Tibial nerve (tissue), 4 donors: ENCODE data around the gene CAMK1D. TPM values are rescaled to one million over a fixed set of nuclear protein-coding genes. Genes with fewer than 3 reads are reported as not detected.

Experiments used
- DNase-seq, 2 donors: peaks; one replicate each; pipeline ENCODE4 v3.0.0-alpha.2; 2019; ENCODE audit warnings: low spot score in 2 of 2
- H3K27ac ChIP-seq, 4 donors: fragments of 200-600 bp; sonication (generic) in 3 of 4; one replicate each; pipeline ENCODE4 v1.5.1; 2017 to 2019; ENCODE audit warnings: mild to moderate bottlenecking in 1 of 4
- H3K27me3 ChIP-seq, 2 donors: fragments of 200-600 bp; sonication (generic) in 1 of 2; one replicate each; pipeline versions ENCODE4 v1.5.1 to v1.6.0; 2017 to 2019
- H3K36me3 ChIP-seq, 3 donors: fragments of 200-600 bp; sonication (generic); one replicate each; pipeline ENCODE4 v1.5.1; 2018 to 2019
- H3K4me1 ChIP-seq, 4 donors: fragments of 200-600 bp; sonication (generic) in 3 of 4; one replicate each; pipeline ENCODE4 v1.5.1; 2017 to 2019
- H3K4me3 ChIP-seq, 4 donors: fragments of 200-600 bp; sonication (generic) in 3 of 4; one replicate each; pipeline ENCODE4 v1.5.1; 2017 to 2019; ENCODE audit warnings: mild to moderate bottlenecking in 1 of 4, moderate library complexity in 1 of 4
- H3K9me3 ChIP-seq, 4 donors: fragments of 200-600 bp; sonication (generic) in 3 of 4; one replicate each; pipeline ENCODE4 v1.5.1; 2017 to 2019
- EP300 ChIP-seq, 2 donors: sonication (generic); formaldehyde crosslinking; IDR thresholded peaks; one replicate each; pipeline ENCODE4 v1.6.1; 2017; ENCODE audit warnings: antibody characterized with exemption in 2 of 2, mild to moderate bottlenecking in 1 of 2
- POLR2A ChIP-seq, 2 donors: fragments of 450-650 bp; IDR thresholded peaks; one replicate each; pipeline ENCODE4 v1.6.1; 2017; ENCODE audit warnings: antibody characterized with exemption in 2 of 2, mild to moderate bottlenecking in 2 of 2, moderate library complexity in 2 of 2
- WGBS, 2 donors: methylation state at CpG; one replicate each; pipeline ENCODE4 v1.1.5; 2018; 5-methylcytosine and 5-hydroxymethylcytosine counted together
- total RNA-seq, 4 donors: library from RNA; depleted of rRNA; stranded (reverse); fragments of >200 nt; gene quantifications; one replicate each; pipeline ENCODE4 v1.1.0, GENCODE V29; 2016
- TF ChIP-seq, protein P1 (sequence below), 5 experiments: fragments of 200-600 bp in 3 of 5; fragments of 450-650 bp in 2 of 5; sonication (generic) in 3 of 5; IDR thresholded peaks; one replicate each; pipeline ENCODE4 v1.5.1; 2016 to 2019; ENCODE audit warnings: antibody characterized with exemption in 5 of 5, mild to moderate bottlenecking in 3 of 5, moderate library complexity in 2 of 5

CAMK1D gene
- total RNA-seq, 4 donors from 2014 or later: 6.9 to 20.5 (median 17.2) TPM

GRCh38 chr10:12801214-12802087, 452.1 kb downstream of the CAMK1D start:
- no peaks in the 10 kb centered on the region for H3K4me1 ChIP-seq
- 90 to 93% methylated on average over 3 of the region's 3 CpGs for WGBS, 2 donors
- no peak for DNase-seq

GRCh38 chr10:12803776-12804175, 454.4 kb downstream of the CAMK1D start:
- DNase-seq: no peak
- no peak overlapping the region for H3K27ac ChIP-seq
- H3K4me3 ChIP-seq: no peak overlapping the region
- no peaks in the 10 kb centered on the region for H3K9me3 ChIP-seq
- no peaks in the 10 kb centered on the region for H3K27me3 ChIP-seq
- 81 to 82% methylated on average over 4 of the region's 4 CpGs for WGBS, 2 donors
- TF ChIP-seq, protein P1, sequence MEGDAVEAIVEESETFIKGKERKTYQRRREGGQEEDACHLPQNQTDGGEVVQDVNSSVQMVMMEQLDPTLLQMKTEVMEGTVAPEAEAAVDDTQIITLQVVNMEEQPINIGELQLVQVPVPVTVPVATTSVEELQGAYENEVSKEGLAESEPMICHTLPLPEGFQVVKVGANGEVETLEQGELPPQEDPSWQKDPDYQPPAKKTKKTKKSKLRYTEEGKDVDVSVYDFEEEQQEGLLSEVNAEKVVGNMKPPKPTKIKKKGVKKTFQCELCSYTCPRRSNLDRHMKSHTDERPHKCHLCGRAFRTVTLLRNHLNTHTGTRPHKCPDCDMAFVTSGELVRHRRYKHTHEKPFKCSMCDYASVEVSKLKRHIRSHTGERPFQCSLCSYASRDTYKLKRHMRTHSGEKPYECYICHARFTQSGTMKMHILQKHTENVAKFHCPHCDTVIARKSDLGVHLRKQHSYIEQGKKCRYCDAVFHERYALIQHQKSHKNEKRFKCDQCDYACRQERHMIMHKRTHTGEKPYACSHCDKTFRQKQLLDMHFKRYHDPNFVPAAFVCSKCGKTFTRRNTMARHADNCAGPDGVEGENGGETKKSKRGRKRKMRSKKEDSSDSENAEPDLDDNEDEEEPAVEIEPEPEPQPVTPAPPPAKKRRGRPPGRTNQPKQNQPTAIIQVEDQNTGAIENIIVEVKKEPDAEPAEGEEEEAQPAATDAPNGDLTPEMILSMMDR (IDR thresholded peaks at IDR 0.05): no peak
- TF ChIP-seq POLR2A (IDR thresholded peaks at IDR 0.05) (no peak), EP300 (IDR thresholded peaks at IDR 0.05) (no peak)
- peaks cover 0 to 5% (median 0%) of the 10 kb centered on the region in 3 donors for H3K36me3 ChIP-seq
- no peaks in the 10 kb centered on the region for H3K4me1 ChIP-seq

More at GRCh38 chr10:12801214-12802087, 452.1 kb downstream of the CAMK1D start:
- Histone ChIP-seq H3K4me3 (no peak overlapping the region), H3K27ac (no peak overlapping the region), H3K9me3 (no peaks in the 10 kb centered on the region), H3K27me3 (no peaks in the 10 kb centered on the region), H3K36me3 (peaks cover 0 to 6% (median 0%) of the 10 kb centered on the region in 3 donors)
- TF ChIP-seq POLR2A (IDR thresholded peaks at IDR 0.05): no peak
- no peak for TF ChIP-seq EP300 (IDR thresholded peaks at IDR 0.05)
- TF ChIP-seq, protein P1 (IDR thresholded peaks at IDR 0.05): no peak

DNA sequence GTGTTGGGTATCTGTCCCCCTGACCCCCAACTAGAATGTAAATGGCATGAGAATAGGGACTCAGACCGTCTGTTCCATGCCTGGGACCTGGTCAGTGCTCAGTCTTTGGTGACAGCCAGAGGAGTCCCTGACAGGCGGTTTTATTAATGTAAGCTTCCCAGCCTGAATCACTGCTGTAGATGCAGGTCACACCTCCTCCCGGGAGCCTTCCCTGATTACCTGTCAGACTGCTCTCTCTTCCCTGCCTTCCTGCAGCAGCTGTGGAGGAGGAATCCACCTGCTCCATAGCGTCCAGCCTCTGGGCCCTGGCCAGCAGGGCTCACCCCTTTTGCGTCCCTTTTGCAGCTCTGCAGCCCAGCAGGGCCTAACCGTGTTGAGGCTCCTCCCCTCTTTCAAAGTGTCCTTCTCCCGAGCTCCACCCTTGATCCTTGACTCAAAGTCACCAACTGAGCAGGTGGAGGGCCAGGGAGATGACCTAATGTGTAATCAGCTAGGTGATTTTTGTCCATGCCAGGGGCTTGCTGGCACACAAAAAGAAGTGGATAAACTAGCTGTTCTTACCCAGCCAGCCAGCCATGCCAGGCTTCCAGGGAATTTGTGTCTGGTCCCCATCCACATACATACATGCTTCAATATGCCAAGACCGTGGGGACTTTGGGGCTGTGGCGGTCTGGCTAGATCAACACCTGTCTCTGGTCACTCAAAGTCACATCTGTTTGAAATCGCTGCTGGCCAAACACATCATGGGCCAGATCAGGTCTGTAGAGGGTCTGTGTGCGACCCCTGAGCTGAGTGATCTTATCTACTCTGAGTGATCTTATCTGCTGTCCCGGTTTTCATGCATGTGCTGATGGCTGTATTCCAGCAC, 457.1 kb downstream of the CAMK1D start:
- no peak for DNase-seq
- Histone ChIP-seq H3K4me3 (no peak overlapping the region), H3K27ac (no peak overlapping the region), H3K4me1 (no peaks in the 10 kb centered on the region), H3K36me3 (no peaks in the 10 kb centered on the region), H3K9me3 (no peaks in the 10 kb centered on the region), H3K27me3 (no peaks in the 10 kb centered on the region)
- TF ChIP-seq, protein P1 (IDR thresholded peaks at IDR 0.05): no peak
- TF ChIP-seq EP300 (IDR thresholded peaks at IDR 0.05) (no peak), POLR2A (IDR thresholded peaks at IDR 0.05) (no peak)
- WGBS, 2 donors: 86% methylated on average over 11 to 12 of the region's 12 CpGs

GRCh38 chr10:12807096-12807755, 457.9 kb downstream of the CAMK1D start:
- 82 to 83% methylated on average over 10 of the region's 10 CpGs for WGBS, 2 donors
- DNase-seq: no peak

More at GRCh38 chr10:12807096-12807755, 457.9 kb downstream of the CAMK1D start:
- Histone ChIP-seq H3K4me1 (no peaks in the 10 kb centered on the region), H3K27me3 (no peaks in the 10 kb centered on the region), H3K36me3 (no peaks in the 10 kb centered on the region), H3K9me3 (no peaks in the 10 kb centered on the region), H3K4me3 (no peak overlapping the region), H3K27ac (no peak overlapping the region)
- TF ChIP-seq, protein P1 (IDR thresholded peaks at IDR 0.05): no peak
- TF ChIP-seq EP300 (IDR thresholded peaks at IDR 0.05) (no peak), POLR2A (IDR thresholded peaks at IDR 0.05) (no peak)
